Eye (tissue), 1 donor: ENCODE measurements around the gene SCUBE1.

ENCODE experiments used
- DNase-seq: peaks from one replicate; pipeline ENCODE4 v3.0.0-alpha.2; 2015

SCUBE1 gene

GRCh38 chr22:43169310-43170130 lies 173.7 kb downstream of the SCUBE1 start:
- no peak for DNase-seq

- DNase-seq, result no peak
Observed at GRCh38 chr22:43168471-43169309, 174.5 kb downstream of the SCUBE1 start.

GRCh38 chr22:43167001-43167589 lies 176.1 kb downstream of the SCUBE1 start:
- DNase-seq, result no peak

GRCh38 chr22:43166132-43166930 lies 176.8 kb downstream of the SCUBE1 start:
- no peak for DNase-seq

GRCh38 chr22:43164636-43165035 lies 178.5 kb downstream of the SCUBE1 start:
- no peak for DNase-seq

GRCh38 chr22:43163241-43163795 lies 179.9 kb downstream of the SCUBE1 start:
- no peak for DNase-seq

- no peak for DNase-seq
Observed at GRCh38 chr22:43162412-43163150, 180.6 kb downstream of the SCUBE1 start.

GRCh38 chr22:43160497-43161126 lies 182.6 kb downstream of the SCUBE1 start:
- no peak for DNase-seq

GRCh38 chr22:43159484-43160178 lies 183.5 kb downstream of the SCUBE1 start:
- DNase-seq, result peak; percentile 17

- no peak for DNase-seq
Observed at GRCh38 chr22:43158778-43159483, 184.2 kb downstream of the SCUBE1 start.

GRCh38 chr22:43157874-43158546 lies 185.2 kb downstream of the SCUBE1 start:
- DNase-seq, result no peak

GRCh38 chr22:43156413-43156812 lies 186.8 kb downstream of the SCUBE1 start:
- no peak for DNase-seq

GRCh38 chr22:43155789-43156188 lies 187.4 kb downstream of the SCUBE1 start:
- no peak for DNase-seq

GRCh38 chr22:43154887-43155536 lies 188.2 kb downstream of the SCUBE1 start:
- DNase-seq, result no peak

- DNase-seq, result no peak
Observed at GRCh38 chr22:43153899-43154298, 189.3 kb downstream of the SCUBE1 start.

GRCh38 chr22:43152357-43153071 lies 190.7 kb downstream of the SCUBE1 start:
- peak; percentile 28 for DNase-seq

- no peak for DNase-seq
Observed at GRCh38 chr22:43152003-43152356, 191.2 kb downstream of the SCUBE1 start.
